ENCODE data around the gene DNAL1. TPM values are rescaled to one million over a fixed set of nuclear protein-coding genes. Genes with fewer than 3 reads are reported as not detected.
A peak's percentile ranks its signal among the peaks of the same experiment; 100 is the strongest.

Gene DNAL1
- polyA plus RNA-seq, 2 of the 4 experiments (the other 2 are of a cell fraction): 8.3 to 16.3 TPM

DNA sequence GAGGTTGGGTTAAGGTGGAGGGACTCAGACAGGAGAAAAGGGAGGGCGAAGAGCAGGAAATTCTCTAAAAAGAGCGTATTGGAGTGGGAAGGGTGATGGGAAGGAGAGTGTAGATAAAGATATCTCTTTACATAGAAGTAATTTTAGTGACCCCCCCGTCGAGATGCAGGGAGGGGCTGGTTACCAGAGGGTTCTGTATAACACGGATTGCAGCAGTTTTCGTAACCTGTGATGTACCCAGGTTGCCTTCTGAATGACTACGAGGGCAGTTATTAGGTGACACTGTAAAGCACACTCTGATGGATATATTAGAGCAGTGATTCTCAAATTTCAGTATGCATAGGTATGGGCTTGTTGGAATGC, 443 bp downstream of the DNAL1 start:
- Histone ChIP-seq H3K4me1 (peaks cover 9% of the 10 kb centered on the region), H3K4me3 (peak overlapping the region; percentile 70), H3K27ac (peak overlapping the region; percentile 81 to 83), H3K4me2 (peak overlapping the region; percentile 76), H3K9me3 (no peaks in the 10 kb centered on the region)
- 2% methylated on average over 7 of the region's 7 CpGs for WGBS (ENCODE audit: missing lambda C conversion rate)
- no peak for DNase-seq (ENCODE audit: low read depth in 1 of 2, low spot score in 1 of 2)
- ChIA-PET CTCF (interaction anchor here (1.3 to 4.2 kb wide), 5 partner anchors 11 to 113 kb away, joined by 3 to 30 read pairs (median 4); no protein-coding TSS in a partner anchor), POLR2A (interaction anchor here (0.8 to 1.7 kb wide), 2 partner anchors 76 to 155 kb away, joined by 3 to 5 read pairs; partner anchors contain the start of genes ACOT2 and RIOX1)
- FAIRE-seq: no peak
- TF ChIP-seq MAZ (IDR thresholded peaks at IDR 0.05; ENCODE audit: borderline replicate concordance, low read depth, low read length) (no peak), RAD21 (conservative IDR thresholded peaks at IDR 0.05 in 1 of 2, IDR thresholded peaks at IDR 0.05 in 1 of 2) (no peak), ZNF302 (CRISPR knock-in tag; IDR thresholded peaks at IDR 0.05) (no peak)
- TF ChIP-seq, protein P1, sequence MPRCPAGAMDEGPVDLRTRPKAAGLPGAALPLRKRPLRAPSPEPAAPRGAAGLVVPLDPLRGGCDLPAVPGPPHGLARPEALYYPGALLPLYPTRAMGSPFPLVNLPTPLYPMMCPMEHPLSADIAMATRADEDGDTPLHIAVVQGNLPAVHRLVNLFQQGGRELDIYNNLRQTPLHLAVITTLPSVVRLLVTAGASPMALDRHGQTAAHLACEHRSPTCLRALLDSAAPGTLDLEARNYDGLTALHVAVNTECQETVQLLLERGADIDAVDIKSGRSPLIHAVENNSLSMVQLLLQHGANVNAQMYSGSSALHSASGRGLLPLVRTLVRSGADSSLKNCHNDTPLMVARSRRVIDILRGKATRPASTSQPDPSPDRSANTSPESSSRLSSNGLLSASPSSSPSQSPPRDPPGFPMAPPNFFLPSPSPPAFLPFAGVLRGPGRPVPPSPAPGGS (IDR thresholded peaks at IDR 0.05): no peak
- ATAC-seq: peak in 1 of 2 experiments; percentile 4; a peak in 1 of 6 replicates

GRCh38 chr14:73651005-73651404, 6.2 kb downstream of the DNAL1 start:
- no peak for FAIRE-seq
- H3K27ac ChIP-seq: no peak overlapping the region
- POLR2A ChIA-PET: interaction anchor here (0.6 kb wide), 1 partner anchor 108 kb away, joined by 3 read pairs; no protein-coding TSS in a partner anchor
- H3K9me3 ChIP-seq: no peaks in the 10 kb centered on the region
- H3K4me3 ChIP-seq: no peak overlapping the region
- no peak overlapping the region for H3K4me2 ChIP-seq
- DNase-seq (ENCODE audit: low read depth in 1 of 2, low spot score in 1 of 2): no peak
- CTCF ChIA-PET: interaction anchor here (1.0 to 2.2 kb wide), 2 partner anchors 18 to 142 kb away, joined by 3 to 10 read pairs; no protein-coding TSS in a partner anchor
- TF ChIP-seq ZSCAN20 (CRISPR knock-in tag; IDR thresholded peaks at IDR 0.05) (no peak), TFCP2L1 (CRISPR knock-in tag; IDR thresholded peaks at IDR 0.05) (no peak), CEBPB (IDR thresholded peaks at IDR 0.05) (no peak), HES2 (IDR thresholded peaks at IDR 0.05) (no peak), NPAS2 (CRISPR knock-in tag; IDR thresholded peaks at IDR 0.05; ENCODE audit: borderline replicate concordance) (no peak), HEYL (CRISPR knock-in tag; IDR thresholded peaks at IDR 0.05) (no peak), RCOR1 (IDR thresholded peaks at IDR 0.05; ENCODE audit: low read depth, low read length) (no peak), REST (IDR thresholded peaks at IDR 0.05) (no peak), HMGXB4 (CRISPR knock-in tag; IDR thresholded peaks at IDR 0.05; ENCODE audit: borderline replicate concordance) (no peak), KDM5A (IDR thresholded peaks at IDR 0.05) (no peak), ZNF302 (CRISPR knock-in tag; IDR thresholded peaks at IDR 0.05) (no peak)
- TF ChIP-seq, protein P1 (IDR thresholded peaks at IDR 0.05): no peak
- H3K4me1 ChIP-seq: no peaks in the 10 kb centered on the region
- ATAC-seq: no peak

All from A549 (cell line).